Transverse colon (tissue), 4 donors: ENCODE data around the gene MINDY2. TPM values are rescaled to one million over a fixed set of nuclear protein-coding genes. Genes with fewer than 3 reads are reported as not detected.

Experiments
- DNase-seq: peaks from one replicate; pipeline ENCODE4 v3.0.0-alpha.2; 2019
- H3K27ac ChIP-seq, 4 donors: fragments of 200-600 bp; sonication (generic); 2 replicates each; pipeline ENCODE4 v1.5.1; 2016 to 2018; ENCODE audit warnings: inconsistent platforms in 4 of 4
- H3K27me3 ChIP-seq: fragments of 200-600 bp; sonication (generic); 2 replicates; pipeline ENCODE4 v1.5.1; 2017; ENCODE audit warnings: inconsistent platforms
- H3K36me3 ChIP-seq, 4 donors: fragments of 200-600 bp; sonication (generic); 2 replicates each; pipeline ENCODE4 v1.5.1; 2017 to 2019; ENCODE audit warnings: inconsistent platforms in 4 of 4
- H3K4me1 ChIP-seq, 4 donors: fragments of 200-600 bp; sonication (generic); 2 replicates each; pipeline ENCODE4 v1.5.1; 2017 to 2020; ENCODE audit warnings: inconsistent platforms in 4 of 4
- H3K4me3 ChIP-seq, 4 donors: fragments of 200-600 bp; sonication (generic); 1 replicate in 1 of 4; 2 replicates in 3 of 4; pipeline versions ENCODE4 v1.5.1 to v1.6.1; 2017 to 2019; ENCODE audit warnings: inconsistent platforms in 4 of 4
- H3K9me3 ChIP-seq, 2 donors: fragments of 200-600 bp; sonication (generic); 2 replicates each; pipeline ENCODE4 v1.5.1; 2017 to 2019; ENCODE audit warnings: inconsistent platforms in 2 of 2
- CTCF ChIP-seq, 5 experiments: fragments of 200-600 bp in 3 of 5; fragments of 450-650 bp in 2 of 5; sonication (generic) in 3 of 5; IDR thresholded peaks; 1 replicate in 2 of 5; 2 replicates in 3 of 5; pipeline ENCODE4 v1.5.1; 2016 to 2017; ENCODE audit warnings: antibody characterized with exemption in 5 of 5, inconsistent platforms in 3 of 5, mild to moderate bottlenecking in 2 of 5, moderate library complexity in 1 of 5
- EP300 ChIP-seq: sonication (generic); formaldehyde crosslinking; IDR thresholded peaks from one replicate; pipeline ENCODE4 v1.6.1; 2017; ENCODE audit warnings: antibody characterized with exemption, low read depth
- POLR2A ChIP-seq: fragments of 450-650 bp; IDR thresholded peaks from one replicate; pipeline ENCODE4 v1.6.1; 2016; ENCODE audit warnings: antibody characterized with exemption, mild to moderate bottlenecking, moderate library complexity
- POLR2AphosphoS5 ChIP-seq, 3 donors: sonication (generic); formaldehyde crosslinking; IDR thresholded peaks; one replicate each; pipeline ENCODE4 v1.6.1; 2016; ENCODE audit warnings: antibody characterized with exemption in 3 of 3
- WGBS, 2 donors: methylation state at CpG; one replicate each; pipeline ENCODE4 v1.1.5; 2018; ENCODE audit warnings: low coverage in 1 of 2; 5-methylcytosine and 5-hydroxymethylcytosine counted together
- in situ Hi-C, 4 donors: fragments of 200-750 bp; cut with MboI; loops; one replicate each; pipeline versions ENCODE4 v1.15.0 to v1.15.1; 2017; ENCODE audit warnings: low sequenced_read_pairs in 3 of 4, low pct_ligation_motif_present in 1 of 4, low pct_unique_long_range_greater_than_20kb in 1 of 4
- intact Hi-C: fragments of 100-400 bp; cut with DNase I; formaldehyde crosslinking; loops from one replicate; pipeline ENCODE4 v1.15.1; 2023; ENCODE audit warnings: low total_unique reads
- total RNA-seq, 4 donors: library from RNA; depleted of rRNA; stranded (reverse); fragments of >200 nt; gene quantifications; one replicate each; pipeline ENCODE4 v1.1.0, GENCODE V29; 2016

MINDY2 gene
- total RNA-seq, 4 donors from 2014 or later, result 7.4 to 13.9 (median 12.0) TPM

GRCh38 chr15:58777107-58777506 is 6.0 kb downstream of the MINDY2 start:
- Histone ChIP-seq H3K9me3 (no peaks in the 10 kb centered on the region), H3K27ac (no peak overlapping the region), H3K27me3 (no peaks in the 10 kb centered on the region), H3K36me3 (no peaks in the 10 kb centered on the region), H3K4me1 (peaks cover 12 to 34% (median 20%) of the 10 kb centered on the region in 4 donors), H3K4me3 (no peak overlapping the region)
- intact Hi-C loops (no loop called here), in situ Hi-C loops (no loop called here)
- DNase-seq, result no peak
- TF ChIP-seq CTCF (IDR thresholded peaks at IDR 0.05) (no peak), EP300 (no peak), POLR2A (no peak), POLR2AphosphoS5 (IDR thresholded peaks at IDR 0.05) (no peak)
- 70 to 86% methylated on average over 3 to 4 of the region's 4 CpGs for WGBS, 2 donors

GRCh38 chr15:58779554-58779953 is 8.5 kb downstream of the MINDY2 start:
- in situ Hi-C loops, result no loop called here
- no peak overlapping the region for H3K4me3 ChIP-seq
- intact Hi-C loops, result no loop called here
- H3K27ac ChIP-seq, result no peak overlapping the region
- DNase-seq, result no peak
- no peaks in the 10 kb centered on the region for H3K36me3 ChIP-seq
- WGBS, 2 donors, result 94 to 100% methylated on average over 1 of the region's 1 CpG
- TF ChIP-seq CTCF (IDR thresholded peaks at IDR 0.05), result no peak
- TF ChIP-seq POLR2AphosphoS5 (IDR thresholded peaks at IDR 0.05), result no peak
- TF ChIP-seq POLR2A, result no peak
- TF ChIP-seq EP300, result no peak
- no peaks in the 10 kb centered on the region for H3K27me3 ChIP-seq
- H3K9me3 ChIP-seq, result no peaks in the 10 kb centered on the region
- peaks cover 0 to 9% (median 2%) of the 10 kb centered on the region in 4 donors for H3K4me1 ChIP-seq

GRCh38 chr15:58785355-58785754 is 14.3 kb downstream of the MINDY2 start:
- no peak for DNase-seq
- H3K9me3 ChIP-seq, result no peaks in the 10 kb centered on the region
- intact Hi-C loops, result no loop called here
- H3K4me3 ChIP-seq, result no peak overlapping the region
- H3K27me3 ChIP-seq, result no peaks in the 10 kb centered on the region
- H3K4me1 ChIP-seq, result peaks cover 0 to 10% (median 0%) of the 10 kb centered on the region in 4 donors
- 74 to 76% methylated on average over 6 of the region's 6 CpGs for WGBS, 2 donors
- no peak overlapping the region for H3K27ac ChIP-seq
- TF ChIP-seq POLR2AphosphoS5 (IDR thresholded peaks at IDR 0.05) (no peak), EP300 (no peak), CTCF (IDR thresholded peaks at IDR 0.05) (no peak), POLR2A (no peak)
- H3K36me3 ChIP-seq, result peaks cover 0 to 7% (median 0%) of the 10 kb centered on the region in 4 donors
- in situ Hi-C loops, result no loop called here

- in situ Hi-C loops, result no loop called here
- intact Hi-C loops, result no loop called here
- H3K27me3 ChIP-seq, result no peaks in the 10 kb centered on the region
- no peak for DNase-seq
- 89% methylated on average over 3 of the region's 3 CpGs for WGBS, 2 donors
- H3K4me3 ChIP-seq, result no peak overlapping the region
- peaks cover 0 to 16% (median 0%) of the 10 kb centered on the region in 4 donors for H3K36me3 ChIP-seq
- TF ChIP-seq POLR2AphosphoS5 (IDR thresholded peaks at IDR 0.05) (no peak), POLR2A (no peak), CTCF (IDR thresholded peaks at IDR 0.05) (no peak), EP300 (no peak)
- no peaks in the 10 kb centered on the region for H3K9me3 ChIP-seq
- no peak overlapping the region for H3K27ac ChIP-seq
- peaks cover 0 to 10% (median 0%) of the 10 kb centered on the region in 4 donors for H3K4me1 ChIP-seq
These were observed 17.1 kb downstream of the MINDY2 start for GRCh38 chr15:58788056-58788710.
